Subcutaneous adipose tissue (tissue), 4 donors: ENCODE data around the gene C22orf39. TPM values are rescaled to one million over a fixed set of nuclear protein-coding genes. Genes with fewer than 3 reads are reported as not detected.

Source experiments
- CTCF ChIP-seq: fragments of 450-650 bp; IDR thresholded peaks from one replicate; pipeline ENCODE4 v1.5.1; 2016; ENCODE audit warnings: low read depth, mild to moderate bottlenecking, control low read depth, antibody characterized with exemption, moderate library complexity
- total RNA-seq, 4 donors: library from RNA; depleted of rRNA; stranded (reverse); fragments of >200 nt; gene quantifications; one replicate each; pipeline ENCODE4 v1.1.0, GENCODE V29; 2016

C22orf39 gene
- total RNA-seq, 4 donors from 2014 or later, result 45.4 to 81.8 (median 62.3) TPM

- TF ChIP-seq CTCF, result no peak
These were observed 40.7 kb downstream of the C22orf39 start for GRCh38 chr22:19406846-19407245.

DNA sequence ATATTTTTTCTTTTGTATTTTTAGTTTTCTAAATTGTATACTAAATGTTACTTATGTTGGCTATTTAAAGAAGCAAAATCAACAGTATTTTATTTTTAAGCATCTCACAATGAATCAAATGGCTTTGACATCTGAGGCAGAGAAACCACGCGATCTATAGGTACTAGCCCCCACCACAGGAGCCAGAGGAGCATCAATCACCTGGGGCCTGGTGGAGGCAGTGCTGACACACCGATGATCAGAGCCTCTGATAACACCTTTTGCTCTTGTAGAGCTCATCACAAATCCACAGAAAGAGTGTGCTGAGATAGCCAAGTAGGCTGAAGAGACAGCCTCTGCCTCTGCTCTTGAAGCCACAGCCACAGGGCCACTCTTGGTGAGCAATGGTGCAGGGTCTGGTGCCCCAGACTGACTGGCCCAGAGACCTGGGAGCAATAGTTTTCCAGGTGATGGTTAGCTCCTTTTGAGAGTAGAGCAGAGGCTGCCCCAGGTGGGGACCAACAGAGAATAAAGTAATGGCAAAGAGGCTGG lies 41.2 kb downstream of the C22orf39 start:
- TF ChIP-seq CTCF, result no peak

- TF ChIP-seq CTCF, result no peak
These were observed 41.9 kb downstream of the C22orf39 start for GRCh38 chr22:19405652-19406051.

- no peak for TF ChIP-seq CTCF
These were observed 42.4 kb downstream of the C22orf39 start for GRCh38 chr22:19405133-19405532.

DNA sequence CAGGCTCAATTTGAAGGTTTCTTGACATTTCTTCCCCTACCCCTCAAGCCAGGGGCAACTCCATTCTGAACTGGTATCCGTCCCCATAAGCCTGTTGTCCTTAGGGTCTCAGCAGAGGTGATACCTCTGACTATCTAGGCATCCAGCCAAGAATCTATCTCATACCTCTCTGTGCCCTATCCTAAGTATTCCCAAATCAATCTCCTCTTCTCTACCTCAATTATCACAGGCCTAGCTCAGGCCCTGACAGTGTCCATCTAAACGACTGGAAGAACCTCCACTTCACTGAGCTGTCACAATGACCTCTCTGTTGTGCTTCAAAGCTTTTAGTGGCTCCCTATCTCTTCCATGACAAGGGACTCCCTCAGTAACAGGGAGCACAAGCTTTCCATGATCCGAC lies 42.8 kb downstream of the C22orf39 start:
- TF ChIP-seq CTCF, result no peak

GRCh38 chr22:19402642-19403191 lies 44.8 kb downstream of the C22orf39 start:
- no peak for TF ChIP-seq CTCF

DNA sequence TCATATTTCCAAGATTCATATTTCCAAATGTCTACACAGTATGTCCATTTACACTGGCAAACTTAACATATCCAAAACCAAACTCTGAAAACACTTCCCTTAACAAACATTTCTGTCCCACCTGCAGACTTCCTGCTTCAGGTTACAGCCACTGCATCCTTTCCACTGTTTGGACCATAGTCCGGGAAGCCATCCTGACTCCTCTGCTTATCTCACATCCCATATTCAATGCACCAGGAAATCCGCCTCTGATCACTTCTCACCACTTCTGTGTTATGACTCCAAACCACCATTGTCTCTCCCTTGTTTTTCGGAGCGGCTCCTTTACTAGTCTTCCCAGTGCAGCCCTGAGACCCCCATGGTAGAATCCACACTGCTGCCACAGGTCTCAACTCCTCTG lies 46.0 kb downstream of the C22orf39 start:
- TF ChIP-seq CTCF, result no peak
